Cardiac fibroblast (primary cell): ENCODE data around the gene ELOVL2.

Experiments used
- DNase-seq, 2 donors: peaks; one replicate each; pipeline versions ENCODE4 v3.0.0 to v3.0.0-alpha.2; 2010; ENCODE audit warnings: low read depth in 2 of 2
- H3K4me3 ChIP-seq, 2 donors: replicated peaks in 1 of 2; 1 replicate in 1 of 2; 2 replicates in 1 of 2; pipeline ENCODE4 v1.5.1; 2011; ENCODE audit warnings: low read depth in 2 of 2, low read length in 2 of 2, mild to moderate bottlenecking in 2 of 2, moderate library complexity in 1 of 2
- CTCF ChIP-seq: IDR thresholded peaks from one replicate; pipeline ENCODE4 v1.5.1; 2011; ENCODE audit warnings: low read depth, mild to moderate bottlenecking, low read length, inconsistent platforms

ELOVL2 gene

GRCh38 chr6:11067348-11067747 is 23.2 kb upstream of the ELOVL2 start:
- H3K4me3 ChIP-seq = no peak overlapping the region
- no peak for DNase-seq
- no peak for TF ChIP-seq CTCF

GRCh38 chr6:11066505-11067347 is 22.6 kb upstream of the ELOVL2 start:
- no peak overlapping the region for H3K4me3 ChIP-seq
- no peak for TF ChIP-seq CTCF
- DNase-seq = no peak

- no peak for TF ChIP-seq CTCF
- DNase-seq = no peak
- no peak overlapping the region for H3K4me3 ChIP-seq
These were observed 21.5 kb upstream of the ELOVL2 start for GRCh38 chr6:11065436-11066202.

- DNase-seq = no peak
- no peak for TF ChIP-seq CTCF
- H3K4me3 ChIP-seq = no peak overlapping the region
These were observed 20.7 kb upstream of the ELOVL2 start for GRCh38 chr6:11064836-11065235.

GRCh38 chr6:11062715-11063114 is 18.6 kb upstream of the ELOVL2 start:
- DNase-seq = no peak
- no peak for TF ChIP-seq CTCF
- H3K4me3 ChIP-seq = no peak overlapping the region

- no peak for DNase-seq
- no peak overlapping the region for H3K4me3 ChIP-seq
- no peak for TF ChIP-seq CTCF
These were observed 18.0 kb upstream of the ELOVL2 start for GRCh38 chr6:11062083-11062482.
